GM23338 (cell line): ENCODE results near the gene NCBP3.

ENCODE experiments used
- CTCF ChIP-seq, 2 experiments: fragments of 200-600 bp in 1 of 2; sonication (generic) in 1 of 2; conservative IDR thresholded peaks; 2 replicates each; pipeline versions ENCODE4 v1.5.1 to v1.6.1; 2016 to 2017; ENCODE audit warnings: antibody characterized with exemption in 2 of 2, low read depth in 2 of 2, mild to moderate bottlenecking in 2 of 2, moderate library complexity in 1 of 2
- ETS1 ChIP-seq: IDR thresholded peaks from 2 replicates; pipeline ENCODE4 v1.6.1; 2016; ENCODE audit warnings: antibody characterized with exemption
- EZH2 ChIP-seq: fragments of 200-600 bp; sonication (generic); IDR thresholded peaks from one replicate; pipeline ENCODE4 v1.8.0; 2017; ENCODE audit warnings: antibody characterized with exemption, mild to moderate bottlenecking, low read depth; ENCODE audit not compliant: unreplicated experiment
- EZH2phosphoT487 ChIP-seq: fragments of 200-600 bp; sonication (generic); IDR thresholded peaks from one replicate; pipeline ENCODE4 v1.8.1; 2018; ENCODE audit warnings: antibody characterized with exemption; ENCODE audit not compliant: unreplicated experiment
- JUNB ChIP-seq: IDR thresholded peaks from one replicate; pipeline ENCODE4 v1.6.1; 2016; ENCODE audit warnings: antibody characterized with exemption; ENCODE audit not compliant: unreplicated experiment
- NANOG ChIP-seq: IDR thresholded peaks from 2 replicates; pipeline ENCODE4 v1.6.1; 2016; ENCODE audit warnings: antibody characterized with exemption, borderline replicate concordance
- POLR2AphosphoS5 ChIP-seq: IDR thresholded peaks from 2 replicates; pipeline ENCODE4 v1.6.1; 2016; ENCODE audit warnings: antibody characterized with exemption, low read depth
- REST ChIP-seq: IDR thresholded peaks from one replicate; pipeline ENCODE4 v1.6.1; 2018; ENCODE audit warnings: antibody characterized with exemption; ENCODE audit not compliant: unreplicated experiment
- STAT1 ChIP-seq: IDR thresholded peaks from one replicate; pipeline ENCODE4 v1.6.1; 2016; ENCODE audit warnings: antibody characterized with exemption; ENCODE audit not compliant: unreplicated experiment
- ZNF114 ChIP-seq: fragments of 250-450 bp; sonication (Bioruptor Pico); IDR thresholded peaks from 2 replicates; pipeline ENCODE4 v1.5.0; 2020; ENCODE audit warnings: mild to moderate bottlenecking, moderate library complexity
- ZNF331 ChIP-seq: fragments of 250-450 bp; sonication (Bioruptor Pico); IDR thresholded peaks from 2 replicates; pipeline ENCODE4 v1.5.0; 2020; ENCODE audit warnings: low read depth, mild to moderate bottlenecking, moderate library complexity

GRCh38 chr17:3818786-3819185, 27.3 kb downstream of the NCBP3 start:
- TF ChIP-seq EZH2 (no peak), REST (no peak), CTCF (conservative IDR thresholded peaks at IDR 0.05; ENCODE audit: low read depth in 2 of 2) (no peak), POLR2AphosphoS5 (no peak), ZNF114 (CRISPR knock-in tag) (no peak), EZH2phosphoT487 (no peak), ZNF331 (CRISPR knock-in tag) (no peak), ETS1 (no peak), STAT1 (no peak), JUNB (no peak), NANOG (no peak)
